Omental fat pad (tissue), 4 donors: ENCODE results near the gene DUS2. TPM values are rescaled to one million over a fixed set of nuclear protein-coding genes. Genes with fewer than 3 reads are reported as not detected.
"Not testable (repeated sequence)": the region's sequence is repeated elsewhere in the genome, so short reads cannot be mapped to it uniquely, and the experiment has no call there.

Experiments used
- ATAC-seq: fragments of 150-250 bp; one replicate; pipeline ENCODE4 v1.9.1; 2016; ENCODE audit warnings: mild to moderate bottlenecking, moderate library complexity; ENCODE audit not compliant: low FRiP score
- DNase-seq: peaks from one replicate; pipeline ENCODE4 v3.0.0-alpha.2; 2019; ENCODE audit warnings: low spot score
- total RNA-seq, 4 donors: library from RNA; depleted of rRNA; stranded (reverse); fragments of >200 nt; gene quantifications; one replicate each; pipeline ENCODE4 v1.1.0, GENCODE V29; 2016
- TF ChIP-seq, protein P1 (sequence below), 3 donors: fragments of 450-650 bp; IDR thresholded peaks; one replicate each; pipeline ENCODE4 v1.5.1; 2016 to 2017; ENCODE audit warnings: antibody characterized with exemption in 3 of 3, mild to moderate bottlenecking in 3 of 3, moderate library complexity in 2 of 3

DUS2 gene
- total RNA-seq, 4 donors from 2014 or later: 6.7 to 17.9 (median 10.2) TPM

GRCh38 chr16:68087688-68088087 is 64.6 kb downstream of the DUS2 start:
- DNase-seq (no peak), ATAC-seq (no peak)
- TF ChIP-seq, protein P1, sequence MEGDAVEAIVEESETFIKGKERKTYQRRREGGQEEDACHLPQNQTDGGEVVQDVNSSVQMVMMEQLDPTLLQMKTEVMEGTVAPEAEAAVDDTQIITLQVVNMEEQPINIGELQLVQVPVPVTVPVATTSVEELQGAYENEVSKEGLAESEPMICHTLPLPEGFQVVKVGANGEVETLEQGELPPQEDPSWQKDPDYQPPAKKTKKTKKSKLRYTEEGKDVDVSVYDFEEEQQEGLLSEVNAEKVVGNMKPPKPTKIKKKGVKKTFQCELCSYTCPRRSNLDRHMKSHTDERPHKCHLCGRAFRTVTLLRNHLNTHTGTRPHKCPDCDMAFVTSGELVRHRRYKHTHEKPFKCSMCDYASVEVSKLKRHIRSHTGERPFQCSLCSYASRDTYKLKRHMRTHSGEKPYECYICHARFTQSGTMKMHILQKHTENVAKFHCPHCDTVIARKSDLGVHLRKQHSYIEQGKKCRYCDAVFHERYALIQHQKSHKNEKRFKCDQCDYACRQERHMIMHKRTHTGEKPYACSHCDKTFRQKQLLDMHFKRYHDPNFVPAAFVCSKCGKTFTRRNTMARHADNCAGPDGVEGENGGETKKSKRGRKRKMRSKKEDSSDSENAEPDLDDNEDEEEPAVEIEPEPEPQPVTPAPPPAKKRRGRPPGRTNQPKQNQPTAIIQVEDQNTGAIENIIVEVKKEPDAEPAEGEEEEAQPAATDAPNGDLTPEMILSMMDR (IDR thresholded peaks at IDR 0.05): no peak

GRCh38 chr16:68088130-68088972 is 65.3 kb downstream of the DUS2 start:
- DNase-seq (no peak), ATAC-seq (no peak)
- TF ChIP-seq, protein P1 (IDR thresholded peaks at IDR 0.05): no peak

DNA sequence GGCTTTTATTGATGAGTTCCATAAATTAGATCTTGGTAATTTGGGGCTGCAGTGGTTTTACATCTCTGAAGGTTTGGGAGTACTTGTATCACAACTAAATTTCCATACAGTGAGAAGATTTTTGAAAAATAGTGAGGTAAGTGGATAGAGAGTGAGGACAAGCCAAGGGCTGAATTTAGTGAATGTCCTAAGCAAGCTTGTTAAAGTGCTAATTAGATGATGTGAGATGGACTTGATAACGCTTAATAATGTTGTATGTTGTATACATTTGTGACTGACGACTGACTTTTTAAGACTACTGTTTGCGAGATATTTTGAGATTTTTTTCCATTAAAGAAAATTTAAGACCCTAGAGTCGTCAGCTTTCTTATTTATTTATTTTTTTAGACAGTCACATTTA is 66.0 kb downstream of the DUS2 start:
- ATAC-seq (no peak), DNase-seq (no peak)
- TF ChIP-seq, protein P1 (IDR thresholded peaks at IDR 0.05): no peak

- DNase-seq (no peak), ATAC-seq (no peak)
- TF ChIP-seq, protein P1 (IDR thresholded peaks at IDR 0.05): no peak
These were observed 67.0 kb downstream of the DUS2 start for GRCh38 chr16:68090130-68090529.

DNA sequence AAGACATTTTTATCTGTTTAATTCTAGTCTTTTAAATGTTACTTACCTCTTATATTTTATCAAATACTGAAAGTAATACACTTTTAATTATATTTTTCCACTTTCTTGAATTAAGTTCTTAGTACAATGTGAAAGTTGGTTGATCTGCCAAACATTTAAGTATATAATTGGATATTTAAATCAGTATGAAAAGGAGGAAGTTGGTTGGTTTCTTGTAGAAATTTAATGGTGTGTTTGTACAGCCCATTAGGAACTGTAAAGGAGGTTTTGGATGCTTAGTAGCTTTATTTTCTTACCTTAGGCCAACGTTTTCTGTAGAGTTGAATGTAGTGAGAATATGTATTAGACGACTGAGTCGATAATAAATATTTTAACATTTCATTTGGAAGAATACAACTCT is 67.4 kb downstream of the DUS2 start:
- no peak for ATAC-seq
- no peak for DNase-seq
- TF ChIP-seq, protein P1 (IDR thresholded peaks at IDR 0.05): no peak

GRCh38 chr16:68091380-68092261 is 68.5 kb downstream of the DUS2 start:
- TF ChIP-seq, protein P1 (IDR thresholded peaks at IDR 0.05): no peak
- ATAC-seq: no peak
- no peak for DNase-seq

DNA sequence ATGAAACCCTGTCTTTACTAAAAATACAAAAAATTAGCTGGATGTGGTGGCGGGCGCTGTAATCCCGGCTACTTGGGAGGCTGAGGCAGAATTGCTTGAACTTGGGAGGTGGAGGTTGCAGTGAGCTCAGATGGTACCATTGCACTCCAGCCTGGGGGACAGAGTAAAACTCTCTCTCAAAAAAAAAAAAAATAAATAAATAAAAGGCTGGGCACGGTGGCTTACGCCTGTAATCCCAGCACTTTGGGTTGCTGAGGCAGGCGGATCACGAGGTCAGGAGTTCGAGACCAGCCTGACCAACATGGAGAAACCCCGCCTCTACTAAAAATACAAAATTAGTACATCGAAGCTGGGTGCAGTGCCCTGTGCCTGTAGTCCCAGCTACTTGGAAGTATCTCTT is 69.2 kb downstream of the DUS2 start:
- ATAC-seq, DNase-seq: not testable (repeated sequence)
